Nephron progenitor cell (in vitro differentiated cells): Measurements from ENCODE around the gene SUSD3.

Source experiments
- DNase-seq: peaks from one replicate; pipeline ENCODE4 v3.0.0; 2021
- H3K27ac Mint-ChIP-seq: 2 replicates; pipeline ENCODE4 v1.8.0; 2021; ENCODE audit warnings: mild to moderate bottlenecking, moderate library complexity, mixed read lengths
- H3K27me3 Mint-ChIP-seq: 2 replicates; pipeline ENCODE4 v1.8.0; 2021; ENCODE audit warnings: mild to moderate bottlenecking, low read depth, mixed read lengths; ENCODE audit not compliant: poor library complexity
- H3K36me3 Mint-ChIP-seq: 2 replicates; pipeline ENCODE4 v1.8.0; 2021; ENCODE audit warnings: low read depth, mixed read lengths
- H3K4me1 Mint-ChIP-seq: 2 replicates; pipeline ENCODE4 v1.8.0; 2021; ENCODE audit warnings: mixed read lengths
- H3K4me3 Mint-ChIP-seq: 2 replicates; pipeline ENCODE4 v1.8.0; 2021; ENCODE audit warnings: mild to moderate bottlenecking, moderate library complexity, mixed read lengths
- H3K9me3 Mint-ChIP-seq: 2 replicates; pipeline ENCODE4 v1.8.0; 2021; ENCODE audit warnings: mild to moderate bottlenecking, moderate library complexity, mixed read lengths
- TF ChIP-seq, protein P1 (sequence below): fragments of 200-600 bp; sonication (generic); IDR thresholded peaks from 2 replicates; pipeline ENCODE4 v1.5.0; 2021; ENCODE audit warnings: antibody characterized with exemption

SUSD3 gene

GRCh38 chr9:93052791-93053540 is 5.5 kb upstream of the SUSD3 start:
- Mint-ChIP-seq H3K27me3 (peaks cover 7% of the 10 kb centered on the region), H3K27ac (no peak overlapping the region), H3K4me3 (no peak overlapping the region), H3K9me3 (no peaks in the 10 kb centered on the region), H3K36me3 (no peaks in the 10 kb centered on the region), H3K4me1 (peaks cover 44% of the 10 kb centered on the region)
- DNase-seq, result no peak
- TF ChIP-seq, protein P1, sequence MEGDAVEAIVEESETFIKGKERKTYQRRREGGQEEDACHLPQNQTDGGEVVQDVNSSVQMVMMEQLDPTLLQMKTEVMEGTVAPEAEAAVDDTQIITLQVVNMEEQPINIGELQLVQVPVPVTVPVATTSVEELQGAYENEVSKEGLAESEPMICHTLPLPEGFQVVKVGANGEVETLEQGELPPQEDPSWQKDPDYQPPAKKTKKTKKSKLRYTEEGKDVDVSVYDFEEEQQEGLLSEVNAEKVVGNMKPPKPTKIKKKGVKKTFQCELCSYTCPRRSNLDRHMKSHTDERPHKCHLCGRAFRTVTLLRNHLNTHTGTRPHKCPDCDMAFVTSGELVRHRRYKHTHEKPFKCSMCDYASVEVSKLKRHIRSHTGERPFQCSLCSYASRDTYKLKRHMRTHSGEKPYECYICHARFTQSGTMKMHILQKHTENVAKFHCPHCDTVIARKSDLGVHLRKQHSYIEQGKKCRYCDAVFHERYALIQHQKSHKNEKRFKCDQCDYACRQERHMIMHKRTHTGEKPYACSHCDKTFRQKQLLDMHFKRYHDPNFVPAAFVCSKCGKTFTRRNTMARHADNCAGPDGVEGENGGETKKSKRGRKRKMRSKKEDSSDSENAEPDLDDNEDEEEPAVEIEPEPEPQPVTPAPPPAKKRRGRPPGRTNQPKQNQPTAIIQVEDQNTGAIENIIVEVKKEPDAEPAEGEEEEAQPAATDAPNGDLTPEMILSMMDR, result no peak

DNA sequence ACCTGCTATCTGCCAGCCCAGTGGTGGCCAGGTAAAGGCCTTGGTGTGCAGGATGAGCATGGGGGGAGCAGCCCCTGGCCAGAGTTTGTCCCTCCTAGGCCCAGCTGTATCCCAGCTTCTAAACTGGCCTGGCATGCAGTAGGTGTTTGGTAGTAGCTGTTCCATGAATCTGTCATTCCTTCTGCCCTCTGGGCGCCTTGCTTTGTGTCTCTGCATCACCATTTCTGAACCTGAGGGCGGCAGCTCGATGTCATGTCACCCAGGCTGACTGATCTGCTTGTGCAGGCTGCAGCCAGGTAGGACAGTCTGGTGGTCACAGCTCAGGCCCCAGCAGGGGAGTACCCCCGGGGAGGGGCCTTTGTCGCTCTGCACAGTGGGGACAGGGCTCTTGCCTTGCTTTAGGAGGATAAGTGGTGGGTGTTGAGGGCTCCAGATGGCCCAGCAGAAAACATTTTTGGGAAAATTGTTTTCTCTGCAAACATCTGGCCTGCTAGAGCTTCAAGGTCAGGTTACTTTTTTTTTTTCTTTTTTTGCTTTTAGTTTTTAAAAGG is 4.6 kb upstream of the SUSD3 start:
- Mint-ChIP-seq H3K4me3 (no peak overlapping the region), H3K9me3 (no peaks in the 10 kb centered on the region), H3K27me3 (peaks cover 7% of the 10 kb centered on the region), H3K36me3 (no peaks in the 10 kb centered on the region), H3K27ac (no peak overlapping the region), H3K4me1 (peaks cover 43% of the 10 kb centered on the region)
- TF ChIP-seq, protein P1, result no peak
- no peak for DNase-seq

GRCh38 chr9:93054758-93055704 is 3.5 kb upstream of the SUSD3 start:
- peak overlapping the region; percentile 39 for H3K27ac Mint-ChIP-seq
- no peak for DNase-seq
- no peaks in the 10 kb centered on the region for H3K9me3 Mint-ChIP-seq
- peaks cover 36% of the 10 kb centered on the region for H3K4me1 Mint-ChIP-seq
- H3K4me3 Mint-ChIP-seq, result no peak overlapping the region
- TF ChIP-seq, protein P1, result no peak
- no peaks in the 10 kb centered on the region for H3K36me3 Mint-ChIP-seq
- peaks cover 10% of the 10 kb centered on the region for H3K27me3 Mint-ChIP-seq

GRCh38 chr9:93057042-93057702 is 1.3 kb upstream of the SUSD3 start:
- Mint-ChIP-seq H3K4me1 (peaks cover 50% of the 10 kb centered on the region), H3K4me3 (no peak overlapping the region), H3K36me3 (no peaks in the 10 kb centered on the region), H3K9me3 (no peaks in the 10 kb centered on the region), H3K27me3 (peaks cover 13% of the 10 kb centered on the region), H3K27ac (no peak overlapping the region)
- TF ChIP-seq, protein P1, result no peak
- DNase-seq, result no peak

DNA sequence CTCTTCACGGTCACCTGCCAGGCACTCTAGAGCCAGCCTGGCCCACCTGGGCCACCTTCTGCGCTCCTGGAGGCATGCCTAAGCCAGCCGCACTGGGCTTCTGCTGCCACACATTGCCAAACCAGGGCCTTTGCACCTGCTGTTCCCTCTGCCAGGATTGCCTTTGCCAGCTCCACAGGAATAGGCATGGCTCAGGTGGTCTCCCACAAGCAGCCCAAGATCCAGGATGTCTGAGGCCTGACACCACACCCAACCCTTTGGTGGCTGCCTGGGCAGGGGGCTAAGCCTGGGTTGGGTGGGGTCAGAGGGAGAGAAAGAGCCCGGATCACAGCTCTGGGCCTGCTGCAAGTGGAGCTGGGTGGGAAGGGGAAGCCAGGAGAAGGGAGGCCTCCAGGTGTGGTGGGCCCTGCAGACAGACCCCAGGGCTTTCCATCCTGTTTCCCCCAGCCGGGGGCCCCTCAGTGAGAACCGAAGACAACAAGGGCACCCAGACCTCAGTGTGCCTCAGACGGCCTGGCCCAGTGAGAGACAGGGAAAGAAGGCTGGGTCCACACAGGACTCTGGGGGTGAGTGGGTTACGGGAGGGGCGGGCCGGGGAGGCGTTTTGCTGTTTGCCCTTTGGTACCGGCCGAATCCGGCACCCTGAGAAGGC is 672 bp upstream of the SUSD3 start:
- DNase-seq, result no peak
- TF ChIP-seq, protein P1, result no peak
- Mint-ChIP-seq H3K9me3 (no peaks in the 10 kb centered on the region), H3K4me1 (peaks cover 55% of the 10 kb centered on the region), H3K36me3 (no peaks in the 10 kb centered on the region), H3K4me3 (no peak overlapping the region), H3K27ac (no peak overlapping the region), H3K27me3 (peaks cover 17% of the 10 kb centered on the region)
